ENCODE data around the gene IGFBP3. TPM values are rescaled to one million over a fixed set of nuclear protein-coding genes. Genes with fewer than 3 reads are reported as not detected.
A peak's percentile ranks its signal among the peaks of the same experiment; 100 is the strongest.

The IGFBP3 gene
- total and polyA plus RNA-seq, 2 of the 13 experiments (the other 11 are each of a cell fraction or from before 2014, with no cell fraction given), result 57.5 TPM; not detected in 1

GRCh38 chr7:45892407-45893035 lies 28.6 kb downstream of the IGFBP3 start (continued):
- TF ChIP-seq, protein P1, sequence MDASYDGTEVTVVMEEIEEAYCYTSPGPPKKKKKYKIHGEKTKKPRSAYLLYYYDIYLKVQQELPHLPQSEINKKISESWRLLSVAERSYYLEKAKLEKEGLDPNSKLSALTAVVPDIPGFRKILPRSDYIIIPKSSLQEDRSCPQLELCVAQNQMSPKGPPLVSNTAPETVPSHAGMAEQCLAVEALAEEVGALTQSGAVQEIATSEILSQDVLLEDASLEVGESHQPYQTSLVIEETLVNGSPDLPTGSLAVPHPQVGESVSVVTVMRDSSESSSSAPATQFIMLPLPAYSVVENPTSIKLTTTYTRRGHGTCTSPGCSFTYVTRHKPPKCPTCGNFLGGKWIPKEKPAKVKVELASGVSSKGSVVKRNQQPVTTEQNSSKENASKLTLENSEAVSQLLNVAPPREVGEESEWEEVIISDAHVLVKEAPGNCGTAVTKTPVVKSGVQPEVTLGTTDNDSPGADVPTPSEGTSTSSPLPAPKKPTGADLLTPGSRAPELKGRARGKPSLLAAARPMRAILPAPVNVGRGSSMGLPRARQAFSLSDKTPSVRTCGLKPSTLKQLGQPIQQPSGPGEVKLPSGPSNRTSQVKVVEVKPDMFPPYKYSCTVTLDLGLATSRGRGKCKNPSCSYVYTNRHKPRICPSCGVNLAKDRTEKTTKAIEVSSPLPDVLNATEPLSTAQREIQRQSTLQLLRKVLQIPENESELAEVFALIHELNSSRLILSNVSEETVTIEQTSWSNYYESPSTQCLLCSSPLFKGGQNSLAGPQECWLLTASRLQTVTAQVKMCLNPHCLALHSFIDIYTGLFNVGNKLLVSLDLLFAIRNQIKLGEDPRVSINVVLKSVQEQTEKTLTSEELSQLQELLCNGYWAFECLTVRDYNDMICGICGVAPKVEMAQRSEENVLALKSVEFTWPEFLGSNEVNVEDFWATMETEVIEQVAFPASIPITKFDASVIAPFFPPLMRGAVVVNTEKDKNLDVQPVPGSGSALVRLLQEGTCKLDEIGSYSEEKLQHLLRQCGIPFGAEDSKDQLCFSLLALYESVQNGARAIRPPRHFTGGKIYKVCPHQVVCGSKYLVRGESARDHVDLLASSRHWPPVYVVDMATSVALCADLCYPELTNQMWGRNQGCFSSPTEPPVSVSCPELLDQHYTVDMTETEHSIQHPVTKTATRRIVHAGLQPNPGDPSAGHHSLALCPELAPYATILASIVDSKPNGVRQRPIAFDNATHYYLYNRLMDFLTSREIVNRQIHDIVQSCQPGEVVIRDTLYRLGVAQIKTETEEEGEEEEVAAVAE (CRISPR knock-in tag; IDR thresholded peaks at IDR 0.05; ENCODE audit: borderline replicate concordance), result peak; percentile 68
- no peak for TF ChIP-seq MIXL1 (CRISPR knock-in tag; IDR thresholded peaks at IDR 0.05)
- no peak for TF ChIP-seq ZNF33A (CRISPR knock-in tag; IDR thresholded peaks at IDR 0.05; ENCODE audit: borderline replicate concordance)
- TF ChIP-seq, protein P2, sequence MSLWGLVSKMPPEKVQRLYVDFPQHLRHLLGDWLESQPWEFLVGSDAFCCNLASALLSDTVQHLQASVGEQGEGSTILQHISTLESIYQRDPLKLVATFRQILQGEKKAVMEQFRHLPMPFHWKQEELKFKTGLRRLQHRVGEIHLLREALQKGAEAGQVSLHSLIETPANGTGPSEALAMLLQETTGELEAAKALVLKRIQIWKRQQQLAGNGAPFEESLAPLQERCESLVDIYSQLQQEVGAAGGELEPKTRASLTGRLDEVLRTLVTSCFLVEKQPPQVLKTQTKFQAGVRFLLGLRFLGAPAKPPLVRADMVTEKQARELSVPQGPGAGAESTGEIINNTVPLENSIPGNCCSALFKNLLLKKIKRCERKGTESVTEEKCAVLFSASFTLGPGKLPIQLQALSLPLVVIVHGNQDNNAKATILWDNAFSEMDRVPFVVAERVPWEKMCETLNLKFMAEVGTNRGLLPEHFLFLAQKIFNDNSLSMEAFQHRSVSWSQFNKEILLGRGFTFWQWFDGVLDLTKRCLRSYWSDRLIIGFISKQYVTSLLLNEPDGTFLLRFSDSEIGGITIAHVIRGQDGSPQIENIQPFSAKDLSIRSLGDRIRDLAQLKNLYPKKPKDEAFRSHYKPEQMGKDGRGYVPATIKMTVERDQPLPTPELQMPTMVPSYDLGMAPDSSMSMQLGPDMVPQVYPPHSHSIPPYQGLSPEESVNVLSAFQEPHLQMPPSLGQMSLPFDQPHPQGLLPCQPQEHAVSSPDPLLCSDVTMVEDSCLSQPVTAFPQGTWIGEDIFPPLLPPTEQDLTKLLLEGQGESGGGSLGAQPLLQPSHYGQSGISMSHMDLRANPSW (CRISPR knock-in tag; IDR thresholded peaks at IDR 0.05; ENCODE audit: borderline replicate concordance), result peak; percentile 39; the same call in 1 of the 2 replicates
- no peak for TF ChIP-seq ETV6 (CRISPR knock-in tag; conservative IDR thresholded peaks at IDR 0.05)
- no peak for TF ChIP-seq YY1 (IDR thresholded peaks at IDR 0.05; ENCODE audit: insufficient read depth, insufficient replicate concordance, low read depth, low read length)
- no peak; the same call in 1 of the 2 replicates for TF ChIP-seq ZNF446 (CRISPR knock-in tag; IDR thresholded peaks at IDR 0.05)
- TF ChIP-seq NCOR1 (IDR thresholded peaks at IDR 0.05; ENCODE audit: borderline replicate concordance, low read length), result no peak
- TF ChIP-seq ZNF691 (CRISPR knock-in tag; IDR thresholded peaks at IDR 0.05; ENCODE audit: borderline replicate concordance, low read depth), result peak; percentile 93
- TF ChIP-seq, protein P3, sequence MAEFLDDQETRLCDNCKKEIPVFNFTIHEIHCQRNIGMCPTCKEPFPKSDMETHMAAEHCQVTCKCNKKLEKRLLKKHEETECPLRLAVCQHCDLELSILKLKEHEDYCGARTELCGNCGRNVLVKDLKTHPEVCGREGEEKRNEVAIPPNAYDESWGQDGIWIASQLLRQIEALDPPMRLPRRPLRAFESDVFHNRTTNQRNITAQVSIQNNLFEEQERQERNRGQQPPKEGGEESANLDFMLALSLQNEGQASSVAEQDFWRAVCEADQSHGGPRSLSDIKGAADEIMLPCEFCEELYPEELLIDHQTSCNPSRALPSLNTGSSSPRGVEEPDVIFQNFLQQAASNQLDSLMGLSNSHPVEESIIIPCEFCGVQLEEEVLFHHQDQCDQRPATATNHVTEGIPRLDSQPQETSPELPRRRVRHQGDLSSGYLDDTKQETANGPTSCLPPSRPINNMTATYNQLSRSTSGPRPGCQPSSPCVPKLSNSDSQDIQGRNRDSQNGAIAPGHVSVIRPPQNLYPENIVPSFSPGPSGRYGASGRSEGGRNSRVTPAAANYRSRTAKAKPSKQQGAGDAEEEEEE (CRISPR knock-in tag; IDR thresholded peaks at IDR 0.05; ENCODE audit: borderline replicate concordance), result 0 out of 2 replicates have a peak, but pooled peaks have one; percentile 70
- TF ChIP-seq ZNF343 (CRISPR knock-in tag; IDR thresholded peaks at IDR 0.05), result no peak
- TF ChIP-seq, protein P4, sequence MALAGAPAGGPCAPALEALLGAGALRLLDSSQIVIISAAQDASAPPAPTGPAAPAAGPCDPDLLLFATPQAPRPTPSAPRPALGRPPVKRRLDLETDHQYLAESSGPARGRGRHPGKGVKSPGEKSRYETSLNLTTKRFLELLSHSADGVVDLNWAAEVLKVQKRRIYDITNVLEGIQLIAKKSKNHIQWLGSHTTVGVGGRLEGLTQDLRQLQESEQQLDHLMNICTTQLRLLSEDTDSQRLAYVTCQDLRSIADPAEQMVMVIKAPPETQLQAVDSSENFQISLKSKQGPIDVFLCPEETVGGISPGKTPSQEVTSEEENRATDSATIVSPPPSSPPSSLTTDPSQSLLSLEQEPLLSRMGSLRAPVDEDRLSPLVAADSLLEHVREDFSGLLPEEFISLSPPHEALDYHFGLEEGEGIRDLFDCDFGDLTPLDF (CRISPR knock-in tag; IDR thresholded peaks at IDR 0.05), result no peak
- 0 out of 2 replicates have a peak, but pooled peaks have one; percentile 44 for TF ChIP-seq ZNF629 (CRISPR knock-in tag; conservative IDR thresholded peaks at IDR 0.05)
- TF ChIP-seq ZNF138 (CRISPR knock-in tag; IDR thresholded peaks at IDR 0.05; ENCODE audit: low read depth), result no peak
- peak in 1 of 2 experiments; percentile 65; a peak in 2 of 4 replicates for TF ChIP-seq POLR2A (IDR thresholded peaks at IDR 0.05; ENCODE audit: insufficient read depth in 1 of 2, low read depth in 2 of 2, low read length in 2 of 2)
- no peak for TF ChIP-seq ZNF720 (CRISPR knock-in tag; IDR thresholded peaks at IDR 0.05)
- TF ChIP-seq ZNF878 (CRISPR knock-in tag; IDR thresholded peaks at IDR 0.05), result peak; percentile 91
- peak; percentile 71 for TF ChIP-seq KDM2A (CRISPR knock-in tag; IDR thresholded peaks at IDR 0.05; ENCODE audit: borderline replicate concordance, low read depth)

Measured in HepG2 (cell line).